Cortex of kidney (tissue), 1 donor: Measurements from ENCODE around the gene PFN1.

Experiments
- DNase-seq: peaks from one replicate; lab custom pipeline; 2025; lab: John Stamatoyannopoulos, UW

The PFN1 gene

DNA sequence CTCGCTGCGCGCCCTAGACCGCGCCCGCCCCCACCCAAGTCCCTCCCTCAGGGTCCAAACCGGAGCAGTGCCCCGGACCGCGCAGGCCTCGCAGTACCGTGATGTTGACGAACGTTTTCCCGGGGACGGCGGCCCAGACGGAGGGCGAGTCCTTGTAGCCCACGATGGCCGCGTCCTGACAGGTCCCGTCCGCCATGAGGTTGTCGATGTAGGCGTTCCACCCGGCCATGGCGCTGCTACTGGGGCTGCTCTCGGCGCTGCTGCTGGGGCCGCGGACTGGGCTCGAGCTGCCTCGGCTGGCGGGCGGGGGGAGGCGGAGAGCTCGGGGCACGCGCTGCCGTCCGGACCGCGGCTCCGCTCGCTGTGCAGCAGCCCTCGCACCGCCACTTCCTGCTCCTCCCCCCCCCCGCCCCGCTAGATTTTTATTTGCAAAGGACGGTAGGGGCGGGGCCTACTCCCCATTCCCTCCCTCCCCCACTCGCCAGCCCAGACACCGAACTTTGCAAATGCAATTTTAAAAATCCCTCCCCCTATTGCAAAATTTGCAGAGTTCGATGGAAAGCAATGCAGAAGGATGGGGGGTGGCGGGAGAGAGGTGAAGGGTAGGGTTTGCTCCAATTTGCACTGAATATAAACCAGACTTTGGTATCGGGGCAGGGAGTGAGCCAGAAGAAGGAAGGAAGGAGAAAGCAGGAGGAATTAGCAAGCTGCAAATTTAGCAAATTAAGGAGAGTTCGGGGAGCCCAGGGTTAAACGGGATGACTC is at the start of gene PFN1:
TSS of gene PFN1 (minus strand) at position 365 of the 765 bp plus-strand sequence. CDS start at position 229, 136 bp downstream.
- no peak for DNase-seq

DNA sequence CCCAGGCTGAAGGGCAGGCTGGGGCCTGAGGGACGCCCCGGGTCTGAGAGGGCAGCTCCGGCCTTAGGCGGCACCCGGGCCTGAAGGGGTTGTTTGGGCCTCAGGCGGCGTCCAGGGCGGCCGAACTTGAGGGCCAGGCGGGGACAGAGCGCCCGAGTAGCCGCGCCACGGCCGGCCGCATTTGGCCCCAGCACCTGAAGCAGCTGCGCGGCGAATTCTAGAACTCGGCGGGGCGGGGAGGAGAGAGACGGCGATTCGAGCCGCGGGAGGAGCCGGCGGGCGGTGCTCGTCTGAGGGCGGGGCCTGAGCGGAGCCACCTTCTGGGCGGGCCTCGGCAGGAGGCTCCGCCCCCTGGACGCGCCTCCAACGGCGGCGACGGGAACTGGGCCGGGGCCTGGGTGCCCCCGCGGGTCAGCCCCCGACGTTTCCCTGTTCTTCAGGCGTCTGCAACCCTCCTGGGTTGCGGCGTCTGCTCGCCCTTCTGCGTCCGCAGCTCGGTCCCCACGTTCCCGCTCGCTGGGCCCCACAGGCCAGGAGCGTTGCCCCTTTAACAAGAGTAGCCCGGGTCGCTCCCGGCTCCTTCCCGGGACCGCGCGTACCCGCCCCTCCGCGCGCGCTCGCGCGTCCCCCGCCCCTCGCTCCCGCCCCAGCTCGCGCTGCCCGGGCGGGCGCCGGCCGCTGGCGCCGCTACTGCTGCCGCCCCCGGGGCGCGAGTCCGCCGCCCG is 49.1 kb upstream of the PFN1 start, which contains the start of the genes INCA1 and KIF1C:
TSS of gene INCA1 (minus strand) at position 221 of the 725 bp plus-strand sequence. CDS start 3,085 bp downstream, outside the sequence.
TSS of gene KIF1C (plus strand) at position 649 of the 725 bp plus-strand sequence. CDS start 2,297 bp downstream, outside the sequence.
- DNase-seq: peak; percentile 91

DNA sequence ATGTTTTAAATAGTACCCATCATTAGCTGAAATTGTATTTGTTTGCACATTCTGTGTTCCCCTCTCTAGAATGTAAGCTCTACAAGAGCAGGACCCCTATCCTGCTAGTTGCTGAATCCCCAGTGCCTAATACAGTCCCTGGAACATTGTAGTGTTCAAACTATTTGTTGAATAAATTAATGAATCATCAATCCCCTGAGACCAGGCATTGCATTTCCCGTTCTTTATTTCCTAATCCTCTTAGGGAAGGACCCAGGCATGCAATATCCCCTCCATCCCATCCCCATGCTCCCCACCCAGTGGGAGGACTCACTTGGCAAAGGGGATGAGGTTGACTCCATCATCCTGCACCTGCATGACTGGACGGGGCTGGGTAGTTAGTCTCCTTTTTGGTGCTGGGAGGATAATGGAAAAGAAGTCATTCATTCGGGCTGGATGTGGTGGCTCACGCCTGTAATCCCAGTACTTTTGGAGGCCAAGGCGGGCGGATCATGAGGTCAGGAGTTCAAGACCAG is 45.8 kb upstream of the PFN1 start:
- DNase-seq: no peak

- no peak for DNase-seq
Observed at GRCh38 chr17:4987767-4988567, 39.6 kb upstream of the PFN1 start.

DNA sequence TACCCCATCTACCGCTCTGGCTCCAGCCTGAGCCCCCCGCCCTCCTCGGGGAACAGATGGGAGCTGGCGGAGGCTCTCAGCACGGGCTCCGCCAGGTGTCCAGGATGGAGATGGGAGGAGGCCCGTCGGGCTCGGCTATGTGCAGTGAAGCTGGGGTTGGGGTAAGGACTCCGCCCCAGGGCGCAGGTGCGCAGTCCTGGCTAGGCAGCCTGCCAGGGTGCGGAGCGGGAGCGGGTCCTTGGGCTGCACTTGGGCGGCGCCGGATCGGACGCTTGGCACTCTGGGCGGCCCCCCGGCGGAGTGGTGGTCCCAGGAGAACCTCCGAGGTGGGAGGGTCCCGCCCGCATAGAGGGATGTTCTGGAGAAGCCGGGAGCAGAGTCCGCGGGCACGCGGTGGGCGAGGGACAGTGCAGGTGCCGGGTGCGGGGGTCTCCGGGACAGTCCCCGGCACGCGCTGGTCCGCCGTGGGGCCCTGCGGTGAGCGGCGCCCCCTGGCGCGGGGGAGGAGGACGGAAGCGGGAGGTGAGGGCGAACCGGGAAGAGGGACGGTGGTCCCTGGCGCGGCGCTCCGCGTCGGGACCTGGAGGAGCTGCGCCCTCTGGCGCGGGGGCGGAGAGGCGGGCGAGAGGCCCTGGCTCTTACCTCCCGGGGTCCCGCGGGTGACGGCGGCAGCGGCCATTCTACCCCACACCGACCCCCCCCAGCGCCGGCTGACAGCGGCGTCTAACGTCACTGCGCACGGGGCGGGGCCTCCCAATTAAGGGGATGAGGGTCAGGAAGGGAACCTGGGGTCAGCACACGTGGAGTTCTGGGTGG is 38.8 kb upstream of the PFN1 start, which contains the start of gene CAMTA2:
TSS of gene CAMTA2 (minus strand) at position 725 of the 816 bp plus-strand sequence. CDS start 1,453 bp downstream, outside the sequence.
- DNase-seq: no peak

- no peak for DNase-seq
Observed at GRCh38 chr17:4986403-4986802, 38.1 kb upstream of the PFN1 start.

DNA sequence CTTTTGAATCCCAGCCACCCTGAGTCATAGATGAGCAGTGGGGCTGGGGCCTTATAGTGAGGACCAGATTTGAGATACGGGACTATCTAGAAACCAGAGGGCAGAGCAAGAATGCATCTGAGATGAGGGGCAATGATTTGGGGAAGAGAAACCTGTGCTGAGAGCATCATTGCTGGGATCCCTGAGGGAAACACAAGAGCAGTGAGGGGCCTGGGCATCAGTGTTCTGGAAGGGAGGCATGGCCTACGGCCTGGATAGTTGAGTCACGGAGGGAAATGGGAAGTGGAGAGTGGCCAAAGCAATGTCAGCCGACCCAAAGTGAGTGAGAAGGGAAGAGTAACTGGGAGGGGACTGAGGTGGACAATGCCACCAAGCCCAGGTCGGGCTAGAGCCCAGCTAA is 34.0 kb upstream of the PFN1 start:
- no peak for DNase-seq

DNA sequence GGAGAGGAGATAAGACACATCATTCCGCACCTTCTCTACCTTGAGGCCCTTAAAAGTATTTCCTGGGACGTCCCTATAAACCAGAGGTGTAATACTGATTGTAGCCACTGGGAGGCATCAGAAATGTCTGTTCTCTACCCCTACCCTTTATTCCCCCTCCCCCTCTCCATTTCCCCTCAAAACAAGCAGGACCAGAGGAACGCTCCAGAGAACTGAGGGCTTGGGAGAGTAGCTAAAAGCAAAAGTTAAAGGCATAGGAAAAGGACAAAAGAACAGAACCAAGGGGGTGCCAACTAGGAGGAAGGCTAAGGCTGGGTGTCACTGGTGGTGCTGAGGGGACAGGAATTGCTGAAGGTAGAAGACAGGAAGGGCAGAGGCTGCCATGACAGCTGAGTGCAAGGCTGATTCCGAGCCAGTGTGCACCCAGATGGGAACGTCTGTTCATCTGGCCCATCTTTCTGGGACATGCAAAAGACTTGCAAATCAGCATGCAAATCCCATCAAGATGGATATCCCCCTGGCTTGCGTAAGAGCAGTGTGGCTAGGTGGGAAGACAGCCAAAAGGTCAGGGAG is 32.4 kb upstream of the PFN1 start:
- no peak for DNase-seq

- no peak for DNase-seq
Observed at GRCh38 chr17:4978726-4979125, 30.4 kb upstream of the PFN1 start.

DNA sequence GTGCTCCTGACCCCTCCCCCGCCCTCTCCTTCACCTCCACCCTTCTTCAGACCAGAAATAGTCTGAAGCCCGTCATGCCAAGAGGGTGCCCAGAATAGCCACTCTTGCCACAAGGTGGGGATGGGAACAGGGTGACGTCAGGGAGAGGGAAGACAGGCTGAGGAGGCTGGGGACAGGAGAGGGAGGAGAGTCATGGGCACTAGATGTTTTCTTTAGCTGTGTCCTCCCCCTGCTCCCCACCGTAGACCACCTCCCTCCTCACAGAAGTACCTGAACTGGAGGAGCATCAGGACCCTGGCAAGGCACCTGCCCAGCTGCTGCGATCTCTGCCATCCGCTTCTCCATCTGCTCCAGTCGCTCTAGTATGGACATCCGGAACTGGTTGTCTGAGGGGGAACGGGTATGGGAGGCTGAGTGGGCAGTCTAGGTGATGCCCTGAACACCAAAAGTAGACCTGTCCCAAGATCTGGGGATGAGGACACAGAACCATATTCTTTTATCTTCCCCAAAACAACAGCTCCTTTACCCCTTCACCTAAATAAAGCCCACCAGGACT is 25.9 kb upstream of the PFN1 start:
- DNase-seq: no peak

- DNase-seq: no peak
Observed at GRCh38 chr17:4973256-4974114, 25.2 kb upstream of the PFN1 start.

DNA sequence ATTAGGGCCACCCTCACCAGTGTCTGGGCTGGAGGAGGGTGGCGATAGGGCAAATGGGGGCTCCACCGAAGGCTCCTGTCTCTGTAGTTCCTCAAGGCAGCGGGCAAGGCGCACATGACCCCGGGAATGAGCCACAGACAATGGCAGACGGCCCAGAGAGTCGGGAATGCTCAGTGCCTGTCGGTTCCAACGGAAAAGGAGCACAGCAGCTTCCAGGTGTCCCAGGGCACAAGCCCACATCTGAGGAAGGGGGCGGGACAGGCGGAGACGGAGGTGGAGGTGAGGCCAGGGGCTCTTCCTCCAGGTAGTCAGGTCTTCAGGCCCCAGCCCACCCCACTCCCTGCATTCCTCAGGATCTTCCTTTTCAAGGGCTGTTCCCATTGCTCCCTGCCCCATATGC is 24.4 kb upstream of the PFN1 start:
- no peak for DNase-seq

GRCh38 chr17:4972322-4972721 is 24.0 kb upstream of the PFN1 start:
- no peak for DNase-seq

DNA sequence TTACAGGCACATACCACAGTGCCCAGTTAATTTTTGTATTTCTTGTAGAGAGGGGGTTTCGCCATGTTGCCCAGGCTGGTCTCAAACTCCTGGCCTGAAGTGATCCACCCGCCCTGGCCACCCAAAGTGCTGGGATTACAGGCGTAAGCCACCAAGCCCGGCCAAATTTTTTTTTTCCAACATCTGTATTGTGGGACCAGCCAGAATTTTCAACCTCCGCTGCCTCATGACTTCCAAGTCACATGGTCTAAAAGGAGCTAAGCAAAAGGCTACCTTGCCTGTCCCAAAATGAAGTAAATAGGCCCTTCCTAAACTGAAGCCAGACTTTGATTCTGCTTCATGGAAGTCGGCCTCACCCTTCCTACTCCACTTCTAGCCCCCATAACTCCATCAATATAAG is 23.5 kb upstream of the PFN1 start:
- DNase-seq: no peak

DNA sequence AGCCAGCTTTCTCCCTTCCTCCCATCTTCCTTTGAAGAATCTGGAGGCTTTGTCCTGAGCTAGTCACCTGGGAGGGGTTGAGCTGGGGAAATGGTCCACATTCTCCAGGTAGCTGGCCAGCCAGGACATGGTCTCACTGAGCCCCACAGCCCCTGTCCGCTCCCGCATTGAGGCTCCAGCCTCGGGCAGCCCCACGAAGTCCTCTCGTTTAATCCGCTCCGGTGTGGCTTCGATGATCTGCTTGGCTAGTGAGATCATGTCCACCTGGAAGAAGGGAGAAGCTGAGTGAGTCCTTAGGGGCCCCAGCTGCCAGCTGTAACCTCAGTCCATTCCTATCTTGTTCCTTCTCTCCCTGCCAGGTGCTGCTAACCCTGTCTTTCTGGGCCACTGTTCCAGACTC is 21.9 kb upstream of the PFN1 start:
- DNase-seq: no peak

DNA sequence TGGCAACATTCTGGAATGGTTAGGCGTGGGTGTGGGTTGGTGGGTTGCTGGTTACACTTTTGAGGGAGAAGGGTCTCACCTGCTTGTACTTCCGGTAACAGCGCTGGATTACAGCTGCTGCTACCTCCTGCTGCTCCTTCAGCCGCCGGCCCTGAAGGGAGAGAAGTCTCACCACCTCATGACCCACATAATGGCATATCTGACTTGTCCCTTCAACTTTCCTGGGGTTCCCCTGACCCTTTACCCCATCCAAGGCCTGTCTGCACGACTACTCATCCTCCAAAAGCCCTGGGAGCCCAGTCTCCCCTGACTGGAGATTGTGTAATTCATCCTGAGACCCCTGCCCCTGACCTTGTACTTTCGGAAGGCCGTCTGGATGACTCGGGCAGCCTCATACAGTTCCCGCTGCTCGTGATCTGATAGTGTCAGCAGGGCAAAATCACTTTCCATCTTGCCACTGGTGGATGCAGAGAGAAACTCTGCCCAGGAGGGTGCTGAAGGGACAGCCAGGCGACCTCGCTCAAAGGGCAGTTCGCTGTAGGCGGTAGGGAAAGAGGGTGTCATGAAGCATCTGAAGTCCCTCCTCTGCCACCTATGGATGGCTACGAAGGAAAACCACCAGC is 21.3 kb upstream of the PFN1 start:
- DNase-seq: no peak

- DNase-seq: no peak
Observed at GRCh38 chr17:4969047-4969550, 20.8 kb upstream of the PFN1 start.

- DNase-seq: no peak
Observed at GRCh38 chr17:4968486-4969046, 20.2 kb upstream of the PFN1 start.
